HUES48 (cell line): ENCODE data around the gene KRTAP5-3.

Source experiments
- H3K27ac ChIP-seq: one replicate; pipeline ENCODE4 v1.7.0; 2013; ENCODE audit warnings: low read depth, low read length, inconsistent platforms
- H3K27me3 ChIP-seq: 2 replicates; pipeline ENCODE4 v1.6.1; 2013; ENCODE audit warnings: mild to moderate bottlenecking, low read length; ENCODE audit not compliant: control insufficient read depth, insufficient read depth
- H3K36me3 ChIP-seq: 2 replicates; pipeline ENCODE4 v1.6.1; 2013; ENCODE audit warnings: low read length; ENCODE audit not compliant: control insufficient read depth, insufficient read depth
- H3K4me1 ChIP-seq: 2 replicates; pipeline ENCODE4 v1.6.1; 2013; ENCODE audit warnings: mild to moderate bottlenecking, low read length; ENCODE audit not compliant: control insufficient read depth, insufficient read depth
- H3K4me3 ChIP-seq: 2 replicates; pipeline ENCODE4 v1.5.1; 2013; ENCODE audit warnings: mild to moderate bottlenecking, low read depth, low read length
- H3K9ac ChIP-seq: 2 replicates; pipeline ENCODE4 v1.6.1; 2013; ENCODE audit warnings: mild to moderate bottlenecking, low read depth, low read length, moderate library complexity
- H3K9me3 ChIP-seq: 2 replicates; pipeline ENCODE4 v1.6.1; 2013; ENCODE audit warnings: low read length; ENCODE audit not compliant: control insufficient read depth, insufficient read depth

Gene KRTAP5-3

GRCh38 chr11:1570001-1570453, 38.2 kb downstream of the KRTAP5-3 start:
- Histone ChIP-seq H3K9ac (no peak overlapping the region), H3K9me3 (no peaks in the 10 kb centered on the region), H3K36me3 (no peaks in the 10 kb centered on the region), H3K4me3 (no peak overlapping the region), H3K4me1 (peaks cover 32% of the 10 kb centered on the region), H3K27me3 (peaks cover 43% of the 10 kb centered on the region), H3K27ac (no peak overlapping the region)

DNA sequence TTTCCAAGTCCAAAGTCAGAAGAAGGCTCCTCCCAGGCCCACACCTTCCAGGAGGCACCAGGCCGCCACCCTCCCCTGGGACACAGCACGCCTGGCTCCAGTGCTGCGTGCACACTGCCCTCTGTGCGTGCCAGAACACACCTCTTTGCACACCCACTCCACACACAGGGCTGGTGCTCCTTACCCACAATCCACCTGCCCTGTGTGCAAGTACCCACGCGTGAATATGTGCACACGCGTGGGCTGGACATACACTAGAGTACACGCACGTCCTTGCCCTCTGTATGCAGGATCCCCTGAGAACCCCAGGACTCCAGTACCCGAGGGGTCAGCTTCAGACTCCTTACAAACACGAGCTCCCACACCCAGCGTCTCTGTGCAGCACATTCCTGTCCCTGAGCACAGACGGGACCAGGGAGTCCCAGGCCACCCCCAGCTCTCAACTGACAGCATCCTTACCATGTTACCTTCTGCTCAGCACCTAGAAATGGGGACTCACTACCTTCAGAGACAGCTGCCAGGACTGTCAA, 38.9 kb downstream of the KRTAP5-3 start:
- Histone ChIP-seq H3K27ac (no peak overlapping the region), H3K27me3 (peaks cover 38% of the 10 kb centered on the region)

DNA sequence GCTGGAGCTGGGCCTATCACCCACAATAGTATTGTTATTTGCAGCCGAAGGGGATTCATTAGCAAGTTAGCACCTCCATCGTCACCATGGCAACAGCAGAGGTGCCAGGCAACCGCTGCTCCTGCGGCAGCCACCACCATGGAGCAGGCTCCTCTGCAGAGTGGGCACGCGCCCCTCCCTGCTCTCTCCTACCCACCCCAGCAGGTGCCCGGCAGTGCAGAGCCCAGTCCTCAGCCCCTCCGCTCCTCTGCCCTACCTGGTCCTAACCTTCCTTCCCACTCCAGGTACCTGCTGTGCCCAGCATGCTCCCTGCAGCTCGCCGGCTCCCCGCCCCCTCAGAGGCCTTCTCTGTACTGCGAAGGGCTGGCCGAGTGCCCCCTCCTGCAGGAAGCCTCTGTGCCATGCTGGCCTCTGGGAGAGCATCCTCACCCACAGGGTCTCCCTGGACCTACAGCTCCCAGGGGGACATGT, 39.8 kb downstream of the KRTAP5-3 start:
- Histone ChIP-seq H3K27ac (no peak overlapping the region), H3K4me3 (no peak overlapping the region; the same call in 1 of the 2 replicates), H3K27me3 (peaks cover 29% of the 10 kb centered on the region), H3K36me3 (no peaks in the 10 kb centered on the region), H3K9ac (no peak overlapping the region), H3K4me1 (peaks cover 34% of the 10 kb centered on the region), H3K9me3 (no peaks in the 10 kb centered on the region)

More for the DNA sequence above, 38.9 kb downstream of the KRTAP5-3 start:
- H3K36me3 ChIP-seq: no peaks in the 10 kb centered on the region
- H3K4me1 ChIP-seq: peaks cover 38% of the 10 kb centered on the region
- no peaks in the 10 kb centered on the region for H3K9me3 ChIP-seq
- no peak overlapping the region for H3K9ac ChIP-seq
- no peak overlapping the region for H3K4me3 ChIP-seq

- Histone ChIP-seq H3K27ac (no peak overlapping the region), H3K9me3 (no peaks in the 10 kb centered on the region), H3K36me3 (0 out of 2 replicates have a peak, but pooled peaks cover 2% of the 10 kb centered on the region), H3K9ac (no peak overlapping the region), H3K4me1 (peaks cover 32% of the 10 kb centered on the region), H3K27me3 (peaks cover 22% of the 10 kb centered on the region; the same call in 1 of the 2 replicates), H3K4me3 (no peak overlapping the region)
These were observed 40.6 kb downstream of the KRTAP5-3 start for GRCh38 chr11:1567721-1568100.

DNA sequence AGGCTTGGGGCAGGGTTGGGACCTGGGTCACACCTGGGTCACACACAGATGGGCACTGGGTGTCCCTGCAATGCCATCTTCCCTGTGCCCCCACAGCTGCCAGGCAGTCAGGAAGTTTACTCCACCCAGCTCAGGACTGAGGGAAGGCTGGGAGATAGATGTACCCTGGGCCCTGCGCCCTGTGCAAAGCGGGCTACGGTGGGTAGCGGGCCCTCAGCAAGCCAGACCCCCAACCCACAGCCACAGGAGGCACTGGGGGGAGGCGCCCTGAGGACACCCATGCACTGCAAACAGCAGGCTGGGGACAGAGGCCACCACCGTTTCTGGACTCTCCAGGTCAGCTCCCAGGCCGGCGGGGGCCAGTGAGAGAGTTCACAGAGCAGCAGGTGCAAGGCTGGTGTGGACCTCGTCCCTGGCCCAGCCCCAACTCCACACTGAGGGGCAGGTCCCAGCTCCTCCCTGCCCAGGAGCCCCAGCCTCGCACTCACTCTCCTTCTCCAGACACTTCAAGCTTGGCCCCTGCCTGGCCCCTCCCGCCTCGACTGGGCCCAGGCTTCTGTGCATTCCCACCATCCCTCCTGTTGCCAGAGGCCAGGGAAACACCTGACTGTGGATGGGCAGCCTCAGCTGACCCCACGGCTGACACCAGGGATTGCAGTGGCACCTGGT, 41.1 kb downstream of the KRTAP5-3 start:
- Histone ChIP-seq H3K27ac (no peak overlapping the region), H3K9me3 (no peaks in the 10 kb centered on the region), H3K4me3 (no peak overlapping the region), H3K27me3 (peaks cover 18% of the 10 kb centered on the region; the same call in 1 of the 2 replicates), H3K9ac (no peak overlapping the region), H3K4me1 (peaks cover 32% of the 10 kb centered on the region), H3K36me3 (0 out of 2 replicates have a peak, but pooled peaks cover 2% of the 10 kb centered on the region)

DNA sequence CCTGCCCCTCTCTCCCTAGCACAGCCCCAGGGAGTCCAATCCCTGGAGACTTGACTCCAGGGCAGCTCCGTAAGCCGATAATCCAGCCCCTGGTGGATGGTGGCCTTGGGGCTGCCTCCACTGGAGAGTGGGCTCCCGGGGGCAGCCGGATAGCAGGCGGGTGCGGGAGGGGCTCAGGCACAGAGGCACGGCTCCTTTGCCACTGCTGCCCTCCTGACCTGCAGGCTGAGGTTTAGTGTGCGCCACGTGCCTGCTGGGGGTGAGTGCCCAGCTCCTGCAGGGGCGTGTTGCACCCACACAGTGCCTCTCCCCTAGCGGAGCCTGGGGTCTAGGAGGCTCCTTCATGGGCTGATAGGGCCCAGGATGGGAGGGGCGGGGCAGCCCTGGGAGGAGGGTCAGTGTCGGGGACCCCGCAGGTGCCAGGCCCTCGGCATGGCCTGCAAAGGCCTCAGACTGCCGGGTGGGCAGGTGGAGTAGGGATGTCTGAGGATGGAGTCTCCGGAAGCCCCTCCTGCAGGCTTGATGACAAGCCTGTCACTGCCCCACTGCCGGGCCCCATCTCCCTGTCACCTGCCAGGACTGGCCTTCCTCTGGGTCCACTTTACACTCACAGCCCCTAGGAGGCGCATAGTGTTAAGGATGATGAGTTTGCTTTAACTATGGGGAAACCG, 41.7 kb downstream of the KRTAP5-3 start:
- Histone ChIP-seq H3K36me3 (0 out of 2 replicates have a peak, but pooled peaks cover 2% of the 10 kb centered on the region), H3K4me3 (no peak overlapping the region), H3K27me3 (peaks cover 17% of the 10 kb centered on the region; the same call in 1 of the 2 replicates), H3K4me1 (peaks cover 32% of the 10 kb centered on the region), H3K9ac (no peak overlapping the region), H3K27ac (no peak overlapping the region), H3K9me3 (no peaks in the 10 kb centered on the region)

- no peak overlapping the region for H3K9ac ChIP-seq
- H3K4me3 ChIP-seq: no peak overlapping the region
- peaks cover 32% of the 10 kb centered on the region for H3K4me1 ChIP-seq
- H3K9me3 ChIP-seq: no peaks in the 10 kb centered on the region
- no peak overlapping the region for H3K27ac ChIP-seq
- peaks cover 11% of the 10 kb centered on the region; the same call in 1 of the 2 replicates for H3K27me3 ChIP-seq
- H3K36me3 ChIP-seq: 0 out of 2 replicates have a peak, but pooled peaks cover 2% of the 10 kb centered on the region
These were observed 42.4 kb downstream of the KRTAP5-3 start for GRCh38 chr11:1565904-1566247.

GRCh38 chr11:1565173-1565903, 42.9 kb downstream of the KRTAP5-3 start:
- Histone ChIP-seq H3K36me3 (0 out of 2 replicates have a peak, but pooled peaks cover 2% of the 10 kb centered on the region), H3K9me3 (no peaks in the 10 kb centered on the region), H3K27me3 (peaks cover 7% of the 10 kb centered on the region; the same call in 1 of the 2 replicates), H3K4me1 (peaks cover 28% of the 10 kb centered on the region), H3K9ac (no peak overlapping the region), H3K27ac (no peak overlapping the region), H3K4me3 (no peak overlapping the region)

- peaks cover 2% of the 10 kb centered on the region; the same call in 1 of the 2 replicates for H3K27me3 ChIP-seq
- H3K4me1 ChIP-seq: peaks cover 25% of the 10 kb centered on the region
- 0 out of 2 replicates have a peak, but pooled peaks cover 2% of the 10 kb centered on the region for H3K36me3 ChIP-seq
- no peaks in the 10 kb centered on the region for H3K9me3 ChIP-seq
- no peak overlapping the region for H3K9ac ChIP-seq
- no peak overlapping the region for H3K4me3 ChIP-seq
- peak overlapping the region; percentile 1 for H3K27ac ChIP-seq
These were observed 43.6 kb downstream of the KRTAP5-3 start for GRCh38 chr11:1564535-1565172.
